Neuronal stem cell (in vitro differentiated cells): ENCODE results near the gene PDZD4.
A peak's percentile ranks its signal among the peaks of the same experiment; 100 is the strongest.

Experiments
- DNase-seq: peaks from one replicate; pipeline ENCODE4 v3.0.0-alpha.2; 2013; ENCODE audit warnings: low spot score
- H2AFZ ChIP-seq: one replicate; pipeline ENCODE4 v1.6.1; 2013; ENCODE audit warnings: mild to moderate bottlenecking, low read length, inconsistent platforms
- H2AK5ac ChIP-seq: 2 replicates; pipeline ENCODE4 v1.6.1; 2013; ENCODE audit warnings: low read depth, mild to moderate bottlenecking, inconsistent platforms, low read length, moderate library complexity, mixed read lengths
- H2BK120ac ChIP-seq: 2 replicates; pipeline ENCODE4 v1.6.1; 2013; ENCODE audit warnings: low read depth, mild to moderate bottlenecking, inconsistent platforms, low read length, moderate library complexity, mixed read lengths
- H2BK12ac ChIP-seq: one replicate; pipeline ENCODE4 v1.6.1; 2013; ENCODE audit warnings: low read length, inconsistent platforms
- H2BK15ac ChIP-seq: 2 replicates; pipeline ENCODE4 v1.6.1; 2013; ENCODE audit warnings: mild to moderate bottlenecking, low read length, inconsistent platforms, mixed read lengths
- H2BK5ac ChIP-seq: one replicate; pipeline ENCODE4 v1.6.1; 2013; ENCODE audit warnings: inconsistent platforms, mild to moderate bottlenecking, low read length, moderate library complexity
- H3K14ac ChIP-seq: one replicate; pipeline ENCODE4 v1.6.1; 2013; ENCODE audit warnings: low read length, inconsistent platforms
- H3K18ac ChIP-seq: 2 replicates; pipeline ENCODE4 v1.6.1; 2013; ENCODE audit warnings: low read length, inconsistent platforms
- H3K23ac ChIP-seq: 2 replicates; pipeline ENCODE4 v1.6.1; 2013; ENCODE audit warnings: low read depth, mild to moderate bottlenecking, mixed read lengths, low read length, inconsistent platforms; ENCODE audit not compliant: poor library complexity
- H3K27ac ChIP-seq: replicated peaks from 3 replicates; pipeline ENCODE4 v1.5.1; 2013; ENCODE audit warnings: low read length, inconsistent platforms
- H3K27me3 ChIP-seq, 3 experiments: 2 replicates each; pipeline ENCODE4 v1.6.1; 2013; ENCODE audit warnings: low read length in 3 of 3, mild to moderate bottlenecking in 2 of 3, inconsistent platforms in 1 of 3, low read depth in 1 of 3, mixed read lengths in 1 of 3, moderate library complexity in 1 of 3; ENCODE audit not compliant: control insufficient read depth in 3 of 3, insufficient read depth in 3 of 3
- H3K36me3 ChIP-seq, 2 donors: replicated peaks in 1 of 2; 2 replicates each; pipeline ENCODE4 v1.6.1; 2013; ENCODE audit warnings: low read length in 2 of 2; ENCODE audit not compliant: control insufficient read depth in 2 of 2, insufficient read depth in 2 of 2
- H3K4ac ChIP-seq: 2 replicates; pipeline ENCODE4 v1.6.1; 2013; ENCODE audit warnings: inconsistent platforms, mild to moderate bottlenecking, low read length, moderate library complexity
- H3K4me1 ChIP-seq, 2 donors: 1 replicate in 1 of 2; 2 replicates in 1 of 2; pipeline ENCODE4 v1.6.1; 2013; ENCODE audit warnings: low read length in 2 of 2, low read depth in 1 of 2; ENCODE audit not compliant: control insufficient read depth in 2 of 2, insufficient read depth in 1 of 2
- H3K4me2 ChIP-seq: one replicate; pipeline ENCODE4 v1.6.1; 2013; ENCODE audit warnings: mild to moderate bottlenecking, low read length, inconsistent platforms; ENCODE audit not compliant: insufficient read depth, poor library complexity, severe bottlenecking
- H3K4me3 ChIP-seq, 2 donors: 2 replicates each; pipeline ENCODE4 v1.5.1; 2013; ENCODE audit warnings: low read length in 2 of 2, mild to moderate bottlenecking in 2 of 2, inconsistent platforms in 1 of 2, moderate library complexity in 1 of 2
- H3K79me1 ChIP-seq: one replicate; pipeline ENCODE4 v1.6.1; 2013; ENCODE audit warnings: low read depth, mild to moderate bottlenecking, inconsistent platforms, low read length, moderate library complexity
- H3K9ac ChIP-seq: one replicate; pipeline ENCODE4 v1.6.1; 2013; ENCODE audit warnings: mild to moderate bottlenecking, low read depth, low read length, inconsistent platforms; ENCODE audit not compliant: poor library complexity
- H3K9me3 ChIP-seq, 2 donors: replicated peaks in 1 of 2; 2 replicates each; pipeline versions ENCODE3 to v1.6.1; 2013; ENCODE audit warnings: low read length in 2 of 2, mild to moderate bottlenecking in 2 of 2, inconsistent platforms in 1 of 2, low read depth in 1 of 2, mixed read lengths in 1 of 2, moderate library complexity in 1 of 2; ENCODE audit not compliant: control insufficient read depth in 2 of 2, insufficient read depth in 1 of 2
- H4K8ac ChIP-seq: one replicate; pipeline ENCODE4 v1.6.1; 2013; ENCODE audit warnings: low read depth, mild to moderate bottlenecking, inconsistent platforms, low read length, moderate library complexity
- H4K91ac ChIP-seq: one replicate; pipeline ENCODE4 v1.6.1; 2013; ENCODE audit warnings: low read length, low read depth, mild to moderate bottlenecking, inconsistent platforms; ENCODE audit not compliant: poor library complexity
- WGBS, 2 donors: extraction: QIAGEN DNeasy Blood & Tissue Kit; methylation state at CpG; one replicate each; pipeline ENCODE4 v1.1.7; 2013; ENCODE audit warnings: missing lambda C conversion rate in 2 of 2, mixed read lengths in 1 of 2; ENCODE audit not compliant: insufficient read length in 2 of 2, insufficient replicate concordance in 1 of 2; ENCODE audit errors: extremely low coverage in 2 of 2; 5-methylcytosine and 5-hydroxymethylcytosine counted together

PDZD4 gene

DNA sequence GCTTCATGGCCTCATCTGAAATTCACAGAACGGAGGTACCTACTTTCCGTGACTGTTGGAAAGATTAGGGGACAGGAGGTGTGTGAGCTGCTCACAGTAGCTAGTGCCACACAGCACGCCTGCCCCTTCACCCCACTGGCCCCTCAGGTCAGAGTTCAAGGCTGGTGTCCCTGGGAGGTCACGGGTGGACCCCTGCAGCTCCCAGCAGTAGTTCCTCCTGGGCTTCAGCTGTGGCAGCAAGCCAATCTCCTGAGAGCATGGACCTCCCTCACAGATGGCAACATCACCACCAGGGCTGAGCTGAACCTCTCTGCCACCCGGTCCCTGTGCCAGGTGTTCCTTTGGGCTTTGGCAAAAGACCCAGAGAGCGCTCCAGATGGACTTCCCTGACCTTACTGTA is 38.0 kb downstream of the PDZD4 start:
- H3K79me1 ChIP-seq, result peaks cover 6% of the 10 kb centered on the region
- no peak overlapping the region for H3K9ac ChIP-seq
- no peak overlapping the region for H3K18ac ChIP-seq
- H3K27ac ChIP-seq, result no peak overlapping the region
- no peak overlapping the region for H4K91ac ChIP-seq
- no peak overlapping the region for H3K4ac ChIP-seq
- peak overlapping the region in 1 of 2 donors; percentile 78 for H3K4me3 ChIP-seq
- no peak overlapping the region for H2BK120ac ChIP-seq
- H3K4me2 ChIP-seq, result no peak overlapping the region
- no peak overlapping the region for H3K14ac ChIP-seq
- H3K36me3 ChIP-seq, result peaks cover 5 to 32% of the 10 kb centered on the region in 2 donors
- H2BK5ac ChIP-seq, result no peak overlapping the region
- no peak overlapping the region for H2BK12ac ChIP-seq
- no peak for DNase-seq
- no peak overlapping the region for H4K8ac ChIP-seq
- no peak overlapping the region for H2BK15ac ChIP-seq
- H3K9me3 ChIP-seq, result peaks cover 0 to 4% of the 10 kb centered on the region in 2 donors
- no peak overlapping the region for H2AFZ ChIP-seq
- peaks cover 0 to 14% (median 0%) of the 10 kb centered on the region in 3 experiments for H3K27me3 ChIP-seq
- no CpG with 5 or more reads among the region's 6 CpGs for WGBS, 2 donors
- H3K4me1 ChIP-seq, result peaks cover 5% of the 10 kb centered on the region in 2 donors
- no peak overlapping the region for H3K23ac ChIP-seq
- H2AK5ac ChIP-seq, result no peak overlapping the region

DNA sequence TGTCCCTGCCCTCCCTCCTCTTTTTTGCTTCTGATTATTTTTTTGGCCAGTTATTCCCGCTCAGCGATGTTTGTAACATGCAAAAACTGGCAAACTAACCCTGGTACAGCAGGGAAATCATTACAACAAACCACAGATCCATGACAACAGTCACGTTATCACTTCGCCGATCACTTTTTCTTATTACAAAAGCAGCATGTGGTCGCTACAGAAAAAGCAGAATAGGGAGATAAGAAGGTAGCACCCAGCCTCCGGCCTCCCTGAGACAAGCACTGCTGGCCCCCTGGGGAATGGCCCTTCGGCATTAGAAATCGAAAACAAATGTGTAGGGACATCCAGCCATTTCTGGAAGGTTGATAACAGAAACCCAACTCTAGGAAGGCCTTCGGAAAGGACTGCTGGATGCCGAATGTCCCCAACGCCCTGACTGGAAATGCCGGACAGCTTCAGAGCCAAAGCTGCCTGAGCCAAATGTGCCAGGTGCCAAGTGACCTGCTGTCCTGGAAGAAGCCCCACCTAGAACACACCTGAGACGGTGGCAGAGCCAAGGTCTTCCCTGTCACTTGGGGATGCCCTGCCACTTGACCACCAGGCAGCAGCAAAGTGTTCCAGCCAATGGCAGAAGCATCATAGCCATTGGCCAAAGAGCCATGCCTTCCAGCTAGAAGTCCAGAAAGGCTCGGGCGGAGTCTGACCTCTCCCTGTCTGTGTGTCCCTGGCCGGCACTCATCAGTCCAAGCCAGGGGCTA is 39.1 kb downstream of the PDZD4 start:
- no peak overlapping the region for H3K4me3 ChIP-seq
- no peak overlapping the region for H2BK5ac ChIP-seq
- no peak overlapping the region for H2BK15ac ChIP-seq
- H3K14ac ChIP-seq, result no peak overlapping the region
- H3K36me3 ChIP-seq, result peaks cover 6 to 30% of the 10 kb centered on the region in 2 donors
- H2AK5ac ChIP-seq, result no peak overlapping the region
- H3K79me1 ChIP-seq, result peaks cover 6% of the 10 kb centered on the region
- H3K23ac ChIP-seq, result no peak overlapping the region
- H3K4me1 ChIP-seq, result peaks cover 5% of the 10 kb centered on the region in 2 donors
- no CpG with 5 or more reads among the region's 17 CpGs for WGBS, 2 donors
- no peak for DNase-seq
- no peak overlapping the region for H2BK120ac ChIP-seq
- H2BK12ac ChIP-seq, result no peak overlapping the region
- no peak overlapping the region for H3K18ac ChIP-seq
- no peak overlapping the region for H2AFZ ChIP-seq
- H3K9ac ChIP-seq, result peak overlapping the region; percentile 44
- no peaks in the 10 kb centered on the region for H3K9me3 ChIP-seq
- H4K8ac ChIP-seq, result no peak overlapping the region
- H3K4ac ChIP-seq, result no peak overlapping the region
- no peak overlapping the region for H4K91ac ChIP-seq
- H3K27me3 ChIP-seq, result peaks cover 0 to 17% (median 0%) of the 10 kb centered on the region in 3 experiments
- no peak overlapping the region for H3K27ac ChIP-seq
- H3K4me2 ChIP-seq, result no peak overlapping the region

DNA sequence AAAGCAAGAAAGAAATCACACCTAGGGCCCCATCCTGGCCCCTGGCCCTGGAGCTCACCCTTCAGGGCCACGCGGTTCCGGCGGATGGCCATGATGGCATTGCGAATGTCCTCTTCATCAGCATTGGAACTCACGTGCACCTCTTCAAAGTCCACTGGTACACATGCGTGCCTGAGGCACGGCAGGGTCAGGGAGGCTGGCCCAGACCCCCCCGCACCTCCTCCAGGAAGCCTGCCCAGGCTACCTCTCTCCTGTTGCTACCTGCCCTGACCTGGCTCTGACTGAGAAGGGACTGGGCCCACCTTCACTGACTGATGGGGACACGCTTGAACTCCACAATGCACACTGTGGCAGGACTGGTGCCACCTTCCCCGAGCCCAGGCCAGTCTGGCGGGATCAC is 40.7 kb downstream of the PDZD4 start:
- Histone ChIP-seq H3K36me3 (peaks cover 8 to 32% of the 10 kb centered on the region in 2 donors), H3K4me2 (no peak overlapping the region), H3K4ac (no peak overlapping the region), H4K91ac (no peak overlapping the region), H3K79me1 (no peaks in the 10 kb centered on the region), H2BK15ac (no peak overlapping the region), H3K27ac (no peak overlapping the region), H2AFZ (no peak overlapping the region), H3K14ac (no peak overlapping the region), H3K9me3 (no peaks in the 10 kb centered on the region), H3K4me3 (no peak overlapping the region), H3K9ac (no peak overlapping the region), H2BK5ac (no peak overlapping the region), H4K8ac (no peak overlapping the region), H3K27me3 (peaks cover 0 to 14% (median 0%) of the 10 kb centered on the region in 3 experiments), H3K4me1 (peaks cover 0 to 2% of the 10 kb centered on the region in 2 donors), H2BK120ac (no peak overlapping the region), H3K23ac (peak overlapping the region; percentile 12), H2BK12ac (no peak overlapping the region), H3K18ac (no peak overlapping the region), H2AK5ac (no peak overlapping the region)
- no CpG with 5 or more reads among the region's 12 CpGs for WGBS, 2 donors
- no peak for DNase-seq

DNA sequence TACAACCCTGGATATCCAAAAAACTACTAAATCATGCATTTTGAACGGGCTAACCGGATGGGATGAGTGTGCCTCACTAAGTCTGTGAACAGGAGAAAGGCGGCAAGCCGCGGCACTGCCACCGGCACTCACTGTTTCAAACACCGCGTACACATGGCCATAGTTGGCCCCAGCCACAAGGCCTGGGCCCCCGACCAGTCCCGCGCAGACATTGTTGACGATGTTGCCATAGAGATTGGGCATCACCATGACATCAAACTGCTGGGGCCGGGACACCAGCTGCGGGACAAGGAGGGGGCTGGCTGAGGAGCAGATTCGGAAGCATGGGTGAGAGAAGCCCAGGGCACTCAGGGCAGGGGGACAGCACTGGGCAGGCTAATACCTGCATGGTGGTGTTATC is 43.7 kb downstream of the PDZD4 start:
- WGBS, 2 donors, result no CpG with 5 or more reads among the region's 15 CpGs
- no peak overlapping the region for H4K91ac ChIP-seq
- no peak overlapping the region for H3K4ac ChIP-seq
- peaks cover 0 to 8% (median 0%) of the 10 kb centered on the region in 3 experiments for H3K27me3 ChIP-seq
- no peak overlapping the region for H2BK15ac ChIP-seq
- no peak overlapping the region for H2AK5ac ChIP-seq
- no peak overlapping the region for H2AFZ ChIP-seq
- H2BK5ac ChIP-seq, result no peak overlapping the region
- H2BK12ac ChIP-seq, result no peak overlapping the region
- no peak overlapping the region for H3K4me2 ChIP-seq
- H2BK120ac ChIP-seq, result no peak overlapping the region
- no peaks in the 10 kb centered on the region for H3K4me1 ChIP-seq
- no peaks in the 10 kb centered on the region for H3K9me3 ChIP-seq
- no peak overlapping the region for H4K8ac ChIP-seq
- no peak for DNase-seq
- H3K14ac ChIP-seq, result no peak overlapping the region
- no peak overlapping the region for H3K4me3 ChIP-seq
- H3K36me3 ChIP-seq, result peaks cover 8 to 30% of the 10 kb centered on the region in 2 donors
- no peak overlapping the region for H3K27ac ChIP-seq
- no peak overlapping the region for H3K23ac ChIP-seq
- no peaks in the 10 kb centered on the region for H3K79me1 ChIP-seq
- H3K9ac ChIP-seq, result no peak overlapping the region
- H3K18ac ChIP-seq, result no peak overlapping the region
